SK-N-SH (cell line): ENCODE data around the gene ZDHHC5. TPM values are rescaled to one million over a fixed set of nuclear protein-coding genes. Genes with fewer than 3 reads are reported as not detected.

ENCODE experiments used
- CTCF ChIA-PET: fragments of 300-600, 350-600 bp; formaldehyde crosslinking; extraction: SDS; loops from one replicate; lab custom pipeline; 2021; lab: Yijun Ruan, JAX
- POLR2A ChIA-PET: fragments of 350-600 bp; sonication (Branson Sonifier 250); formaldehyde crosslinking; extraction: SDS; loops from one replicate; lab custom pipeline; 2020; ENCODE audit warnings: antibody characterized with exemption, inconsistent platforms; lab: Yijun Ruan, JAX
- DNase-seq: peaks from one replicate; pipeline ENCODE4 v3.0.0; 2012
- H2AFZ ChIP-seq: fragments of 200-600 bp; sonication (generic); 2 replicates; pipeline ENCODE4 v1.8.1; 2016; ENCODE audit warnings: antibody characterized with exemption, mild to moderate bottlenecking, low read depth
- H3F3A ChIP-seq: fragments of 200-600 bp; sonication (generic); replicated peaks from 2 replicates; pipeline ENCODE3; 2016; ENCODE audit warnings: antibody characterized with exemption, mild to moderate bottlenecking; ENCODE audit not compliant: insufficient read depth
- H3K27ac ChIP-seq, 2 experiments: fragments of 200-500 bp in 1 of 2; fragments of 200-600 bp in 1 of 2; sonication (Bioruptor generic) in 1 of 2; sonication (generic), shearing (Covaris generic) in 1 of 2; 2 replicates each; pipeline versions ENCODE4 v1.5.1 to v1.6.1; 2014 to 2016; ENCODE audit warnings: low read depth in 2 of 2, inconsistent platforms in 1 of 2, low read length in 1 of 2, mild to moderate bottlenecking in 1 of 2, mixed read lengths in 1 of 2
- H3K27me3 ChIP-seq: fragments of 200-600 bp; sonication (generic), shearing (Covaris generic); 2 replicates; pipeline ENCODE4 v1.6.1; 2016; ENCODE audit warnings: mixed run types; ENCODE audit not compliant: insufficient read depth
- H3K36me3 ChIP-seq, 2 experiments: fragments of 200-500 bp in 1 of 2; fragments of 200-600 bp in 1 of 2; sonication (Bioruptor generic) in 1 of 2; sonication (generic) in 1 of 2; replicated peaks in 1 of 2; 2 replicates each; pipeline versions ENCODE3 to v1.5.1; 2014 to 2016; ENCODE audit warnings: low read length in 1 of 2, mild to moderate bottlenecking in 1 of 2; ENCODE audit not compliant: insufficient read depth in 2 of 2, control insufficient read depth in 1 of 2
- H3K4me1 ChIP-seq, 2 experiments: fragments of 200-500 bp in 1 of 2; fragments of 200-600 bp in 1 of 2; sonication (Bioruptor generic) in 1 of 2; sonication (generic), shearing (Covaris generic) in 1 of 2; 2 replicates each; pipeline versions ENCODE4 v1.5.1 to v1.6.1; 2014 to 2016; ENCODE audit warnings: low read depth in 1 of 2, low read length in 1 of 2, mixed run types in 1 of 2; ENCODE audit not compliant: insufficient read depth in 2 of 2, control insufficient read depth in 1 of 2
- H3K4me2 ChIP-seq: fragments of 200-600 bp; sonication (generic), shearing (Covaris generic); 2 replicates; pipeline ENCODE4 v1.6.1; 2017; ENCODE audit warnings: mixed run types
- H3K4me3 ChIP-seq, 2 experiments: fragments of 200-500 bp in 1 of 2; fragments of 200-600 bp in 1 of 2; sonication (Bioruptor generic) in 1 of 2; sonication (generic), shearing (Covaris generic) in 1 of 2; 2 replicates each; pipeline versions ENCODE4 v1.5.1 to v1.8.1; 2014 to 2016; ENCODE audit warnings: low read depth in 2 of 2, inconsistent platforms in 1 of 2, low read length in 1 of 2, mild to moderate bottlenecking in 1 of 2, mixed read lengths in 1 of 2, moderate library complexity in 1 of 2
- H3K79me2 ChIP-seq: fragments of 200-600 bp; sonication (generic); 2 replicates; pipeline ENCODE4 v1.8.1; 2017; ENCODE audit warnings: mild to moderate bottlenecking; ENCODE audit not compliant: insufficient read depth
- H3K9ac ChIP-seq: fragments of 200-600 bp; sonication (generic); 2 replicates; pipeline ENCODE4 v1.6.1; 2017; ENCODE audit warnings: mixed run types
- H3K9me2 ChIP-seq: fragments of 200-600 bp; sonication (generic); 2 replicates; pipeline ENCODE4 v1.6.1; 2017; ENCODE audit warnings: mixed run types
- H3K9me3 ChIP-seq: fragments of 200-600 bp; sonication (generic); 2 replicates; pipeline ENCODE4 v1.6.1; 2017; ENCODE audit warnings: mixed run types, mild to moderate bottlenecking, moderate library complexity
- H4K20me1 ChIP-seq: fragments of 200-600 bp; sonication (generic); 2 replicates; pipeline ENCODE4 v1.6.1; 2017; ENCODE audit warnings: mild to moderate bottlenecking, mixed run types; ENCODE audit not compliant: insufficient read depth
- FOXJ3 ChIP-seq: sonication (generic); formaldehyde crosslinking; IDR thresholded peaks from 2 replicates; pipeline ENCODE4 v1.5.1; 2020; ENCODE audit warnings: mild to moderate bottlenecking, missing genetic modification reagents
- FOXM1 ChIP-seq: IDR thresholded peaks from 2 replicates; pipeline ENCODE4 v1.4.0; 2012; ENCODE audit warnings: low read depth, mild to moderate bottlenecking
- GATA2 ChIP-seq: sonication (generic); formaldehyde crosslinking; IDR thresholded peaks from 2 replicates; pipeline ENCODE4 v1.5.0; 2020; ENCODE audit warnings: mild to moderate bottlenecking, missing genetic modification reagents
- JUND ChIP-seq: IDR thresholded peaks from 2 replicates; pipeline ENCODE4 v1.4.0; 2012
- POLR2AphosphoS5 ChIP-seq: IDR thresholded peaks from 2 replicates; pipeline ENCODE4 v1.6.1; 2012; ENCODE audit warnings: low read depth, low read length
- RCOR1 ChIP-seq: fragments of 150-350 bp; IDR thresholded peaks from 2 replicates; pipeline ENCODE4 v1.6.1; 2017; ENCODE audit warnings: antibody characterized with exemption, low read length
- REST ChIP-seq: IDR thresholded peaks from 2 replicates; pipeline ENCODE4 v1.6.1; 2012; ENCODE audit warnings: mild to moderate bottlenecking, low read depth, low read length, moderate library complexity
- TAF1 ChIP-seq: IDR thresholded peaks from 2 replicates; pipeline ENCODE4 v1.6.1; 2012; ENCODE audit warnings: low read depth, mild to moderate bottlenecking, low read length, moderate library complexity, borderline replicate concordance
- TCF12 ChIP-seq: IDR thresholded peaks from 2 replicates; pipeline ENCODE4 v1.4.0; 2012
- WGBS: methylation state at CpG from one replicate; pipeline ENCODE4 v1.1.6; 2017; ENCODE audit warnings: low lambda C conversion rate; 5-methylcytosine and 5-hydroxymethylcytosine counted together
- polyA plus RNA-seq, 3 experiments: library from polyadenylated mRNA; depleted of rRNA; stranded (reverse); fragments of >200 nt; gene quantifications; 2 replicates each; pipeline ENCODE4 v1.2.3, GENCODE V29; 2012
- TF ChIP-seq, protein P1 (sequence below): IDR thresholded peaks from 2 replicates; pipeline ENCODE4; 2012
- TF ChIP-seq, protein P2 (sequence below): IDR thresholded peaks from 2 replicates; pipeline ENCODE4 v1.4.0; 2012; ENCODE audit warnings: low read depth, borderline replicate concordance

The ZDHHC5 gene
- polyA plus RNA-seq, 1 of the 3 experiments (the other 2 are of a cell fraction) = 46.6 TPM

DNA sequence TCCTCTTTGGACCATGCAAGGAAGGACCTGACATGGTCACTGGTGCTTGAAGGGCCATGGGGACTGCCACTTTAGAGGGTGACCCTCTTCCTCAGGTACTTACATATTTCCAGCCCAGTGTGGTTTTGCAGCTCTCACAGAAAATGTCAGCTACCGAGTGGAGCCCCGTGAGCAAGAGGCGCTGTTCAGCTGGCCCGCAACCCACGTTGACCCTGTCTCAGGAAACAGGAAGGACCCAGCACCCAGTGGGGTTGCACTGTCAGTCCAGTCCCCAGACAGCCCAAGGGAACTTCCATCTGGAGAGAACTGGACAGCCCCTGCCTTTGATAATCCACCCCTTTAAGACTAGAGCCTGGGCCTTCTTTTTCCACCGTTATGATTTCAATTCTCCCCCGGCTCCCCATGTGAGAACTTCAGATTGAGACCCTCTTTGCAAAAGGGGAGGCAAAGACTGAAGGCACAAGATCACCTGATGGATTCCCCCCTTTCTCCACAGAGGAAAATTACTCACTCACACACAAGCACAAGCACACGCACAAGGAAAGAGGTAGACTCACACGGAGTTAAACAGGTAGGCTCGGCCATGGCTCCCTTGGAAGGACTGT lies 21.6 kb upstream of the ZDHHC5 start:
- H2AFZ ChIP-seq = no peak overlapping the region

GRCh38 chr11:57646799-57647303 lies 21.1 kb upstream of the ZDHHC5 start:
- no peaks in the 10 kb centered on the region for H3K9me3 ChIP-seq
- CTCF ChIA-PET = interaction anchor here (0.9 to 17.7 kb wide), 4 partner anchors 33 to 301 kb away, joined by 3 to 326 read pairs (median 19); partner anchors contain the start of gene UBE2L6
- H3K36me3 ChIP-seq = peaks cover 0 to 4% of the 10 kb centered on the region in 2 experiments
- H3K9me2 ChIP-seq = no peaks in the 10 kb centered on the region
- peaks cover 16 to 35% of the 10 kb centered on the region in 2 experiments; a peak in 3 of 4 replicates for H3K4me1 ChIP-seq
- no peak overlapping the region for H3K4me2 ChIP-seq
- H3F3A ChIP-seq = peaks cover 21% of the 10 kb centered on the region
- peaks cover 16% of the 10 kb centered on the region; the same call in 1 of the 2 replicates for H3K79me2 ChIP-seq
- no peak overlapping the region for H2AFZ ChIP-seq
- DNase-seq = no peak
- peaks cover 33% of the 10 kb centered on the region for H4K20me1 ChIP-seq
- POLR2A ChIA-PET = interaction anchor here (0.8 to 1.8 kb wide), 2 partner anchors 9 to 154 kb away, joined by 3 to 4 read pairs; no protein-coding TSS in a partner anchor
- H3K9ac ChIP-seq = no peak overlapping the region
- H3K27me3 ChIP-seq = no peaks in the 10 kb centered on the region
- 39% methylated on average over 17 of the region's 23 CpGs for WGBS
- H3K4me3 ChIP-seq = no peak overlapping the region; a peak in 1 of 4 replicates
- no peak for TF ChIP-seq TAF1
- TF ChIP-seq, protein P1, sequence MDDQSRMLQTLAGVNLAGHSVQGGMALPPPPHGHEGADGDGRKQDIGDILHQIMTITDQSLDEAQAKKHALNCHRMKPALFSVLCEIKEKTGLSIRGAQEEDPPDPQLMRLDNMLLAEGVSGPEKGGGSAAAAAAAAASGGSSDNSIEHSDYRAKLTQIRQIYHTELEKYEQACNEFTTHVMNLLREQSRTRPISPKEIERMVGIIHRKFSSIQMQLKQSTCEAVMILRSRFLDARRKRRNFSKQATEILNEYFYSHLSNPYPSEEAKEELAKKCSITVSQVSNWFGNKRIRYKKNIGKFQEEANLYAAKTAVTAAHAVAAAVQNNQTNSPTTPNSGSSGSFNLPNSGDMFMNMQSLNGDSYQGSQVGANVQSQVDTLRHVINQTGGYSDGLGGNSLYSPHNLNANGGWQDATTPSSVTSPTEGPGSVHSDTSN = 0 out of 2 replicates have a peak, but pooled peaks have one; percentile 2
- no peak; the same call in 1 of the 2 replicates for TF ChIP-seq POLR2AphosphoS5
- TF ChIP-seq RCOR1 = no peak
- TF ChIP-seq JUND = peak; percentile 5; the same call in 1 of the 2 replicates
- no peak overlapping the region for H3K27ac ChIP-seq

More for the DNA sequence above, 21.6 kb upstream of the ZDHHC5 start:
- Histone ChIP-seq H3K4me3 (no peak overlapping the region), H3K9me3 (no peaks in the 10 kb centered on the region), H3K27ac (no peak overlapping the region), H3K4me1 (peaks cover 16 to 35% of the 10 kb centered on the region in 2 experiments; a peak in 3 of 4 replicates), H3K79me2 (peaks cover 20% of the 10 kb centered on the region; the same call in 1 of the 2 replicates), H3K4me2 (no peak overlapping the region), H4K20me1 (peaks cover 39% of the 10 kb centered on the region), H3F3A (peaks cover 21% of the 10 kb centered on the region), H3K9ac (no peak overlapping the region), H3K36me3 (peaks cover 0 to 4% of the 10 kb centered on the region in 2 experiments), H3K27me3 (no peaks in the 10 kb centered on the region), H3K9me2 (no peaks in the 10 kb centered on the region)
- no peak for DNase-seq
- POLR2A ChIA-PET = interaction anchor here (0.8 kb wide), 1 partner anchor 9 kb away, joined by 3 read pairs; no protein-coding TSS in a partner anchor
- CTCF ChIA-PET = interaction anchor here (0.9 to 17.7 kb wide), 4 partner anchors 33 to 301 kb away, joined by 3 to 326 read pairs (median 19); partner anchors contain the start of gene UBE2L6
- WGBS = 83% methylated on average over 9 of the region's 10 CpGs
- TF ChIP-seq GATA2 (CRISPR knock-in tag) = no peak
- no peak for TF ChIP-seq FOXM1

DNA sequence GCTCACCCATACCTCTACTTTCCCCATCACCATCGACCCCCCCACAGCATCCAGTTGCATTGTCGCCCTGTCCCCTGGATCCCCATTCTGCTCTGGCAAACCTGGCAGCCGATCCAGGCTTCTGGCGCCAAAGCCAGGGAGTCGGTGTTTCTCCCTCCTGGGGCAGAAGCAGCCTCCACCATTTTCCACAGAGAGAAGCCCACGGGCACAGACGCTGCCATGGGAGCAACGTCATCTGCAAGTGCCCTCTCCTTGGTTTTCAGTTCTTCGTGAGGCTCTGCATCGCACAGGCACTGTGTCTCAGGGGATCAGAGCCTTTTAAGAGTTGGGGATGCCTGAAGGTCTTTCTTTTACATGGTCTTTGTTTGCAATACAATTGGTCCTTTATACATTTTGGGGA lies 20.5 kb upstream of the ZDHHC5 start:
- 67% methylated on average over 3 of the region's 10 CpGs for WGBS
- Histone ChIP-seq H3K36me3 (peaks cover 0 to 4% of the 10 kb centered on the region in 2 experiments), H3K27me3 (no peaks in the 10 kb centered on the region), H3K9ac (no peak overlapping the region), H3F3A (peaks cover 20% of the 10 kb centered on the region), H4K20me1 (peaks cover 30% of the 10 kb centered on the region), H3K4me3 (no peak overlapping the region; a peak in 1 of 4 replicates), H3K9me2 (no peaks in the 10 kb centered on the region), H3K4me2 (no peak overlapping the region), H3K79me2 (peaks cover 11% of the 10 kb centered on the region; the same call in 1 of the 2 replicates), H3K4me1 (peaks cover 16 to 35% of the 10 kb centered on the region in 2 experiments; a peak in 3 of 4 replicates), H3K9me3 (no peaks in the 10 kb centered on the region), H3K27ac (no peak overlapping the region), H2AFZ (no peak overlapping the region)
- ChIA-PET POLR2A (interaction anchor here (0.6 to 1.8 kb wide), 2 partner anchors 154 to 1714 kb away, joined by 3 to 4 read pairs; no protein-coding TSS in a partner anchor), CTCF (interaction anchor here (0.6 to 17.7 kb wide), 6 partner anchors 76 to 302 kb away, joined by 3 to 326 read pairs (median 6); partner anchors contain the start of gene UBE2L6)
- DNase-seq = peak; percentile 46
- TF ChIP-seq FOXM1 = no peak
- TF ChIP-seq TCF12 = no peak
- TF ChIP-seq, protein P2, sequence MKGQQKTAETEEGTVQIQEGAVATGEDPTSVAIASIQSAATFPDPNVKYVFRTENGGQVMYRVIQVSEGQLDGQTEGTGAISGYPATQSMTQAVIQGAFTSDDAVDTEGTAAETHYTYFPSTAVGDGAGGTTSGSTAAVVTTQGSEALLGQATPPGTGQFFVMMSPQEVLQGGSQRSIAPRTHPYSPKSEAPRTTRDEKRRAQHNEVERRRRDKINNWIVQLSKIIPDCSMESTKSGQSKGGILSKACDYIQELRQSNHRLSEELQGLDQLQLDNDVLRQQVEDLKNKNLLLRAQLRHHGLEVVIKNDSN = no peak
- TF ChIP-seq RCOR1 = no peak
- TF ChIP-seq FOXJ3 (CRISPR knock-in tag) = no peak
- no peak for TF ChIP-seq REST
- TF ChIP-seq, protein P1 = no peak
